Measurements from ENCODE around the gene DOHH. TPM values are rescaled to one million over a fixed set of nuclear protein-coding genes. Genes with fewer than 3 reads are reported as not detected.

Gene DOHH
- total and polyA plus RNA-seq, 4 donors: 7.8 to 21.5 (median 19.3) TPM

- ATAC-seq (ENCODE audit: insufficient read depth, low FRiP score): no peak
- WGBS, 2 donors: 69 to 82% methylated on average over 22 of the region's 22 CpGs
- no peak overlapping the region for H3K9ac ChIP-seq (ENCODE audit: insufficient read depth in 1 of 2, low read length in 2 of 2)
Measured at GRCh38 chr19:3537438-3538240, 37.2 kb upstream of the DOHH start.

GRCh38 chr19:3537101-3537437 is 36.6 kb upstream of the DOHH start:
- Histone ChIP-seq H3K9me3 (ENCODE audit: control insufficient read depth in 4 of 4, insufficient read depth in 3 of 4, low read length in 3 of 4) (no peaks in the 10 kb centered on the region), H3K4me1 (ENCODE audit: control insufficient read depth in 5 of 5, insufficient read depth in 5 of 5, low read length in 5 of 5) (peaks cover 0 to 11% (median 0%) of the 10 kb centered on the region in 5 donors), H3K4me3 (no peak overlapping the region), H3K9ac (ENCODE audit: insufficient read depth in 1 of 2, low read length in 2 of 2) (no peak overlapping the region), H3K27me3 (ENCODE audit: control insufficient read depth in 3 of 3, insufficient read depth in 3 of 3, low read length in 2 of 3) (no peaks in the 10 kb centered on the region), H3K36me3 (ENCODE audit: control insufficient read depth in 4 of 4, insufficient read depth in 4 of 4, low read length in 4 of 4) (peaks cover 0 to 57% (median 13%) of the 10 kb centered on the region in 4 donors), H3K27ac (ENCODE audit: low read depth in 1 of 2, low read length in 1 of 2) (no peak overlapping the region)
- 65 to 78% methylated on average over 13 of the region's 13 CpGs for WGBS, 2 donors
- DNase-seq: no peak
- no peak for ATAC-seq (ENCODE audit: insufficient read depth, low FRiP score)
- no peak for TF ChIP-seq CTCF (IDR thresholded peaks at IDR 0.05; ENCODE audit: control extremely low read depth, extremely low read depth)

More at GRCh38 chr19:3537438-3538240, 37.2 kb upstream of the DOHH start:
- H3K4me1 ChIP-seq (ENCODE audit: control insufficient read depth in 5 of 5, insufficient read depth in 5 of 5, low read length in 5 of 5): peaks cover 0 to 11% (median 0%) of the 10 kb centered on the region in 5 donors
- H3K27me3 ChIP-seq (ENCODE audit: control insufficient read depth in 3 of 3, insufficient read depth in 3 of 3, low read length in 2 of 3): no peaks in the 10 kb centered on the region
- no peak for TF ChIP-seq CTCF (IDR thresholded peaks at IDR 0.05; ENCODE audit: control extremely low read depth, extremely low read depth)
- no peaks in the 10 kb centered on the region for H3K9me3 ChIP-seq (ENCODE audit: control insufficient read depth in 4 of 4, insufficient read depth in 3 of 4, low read length in 3 of 4)
- DNase-seq: no peak
- no peak overlapping the region for H3K4me3 ChIP-seq
- H3K27ac ChIP-seq (ENCODE audit: low read depth in 1 of 2, low read length in 1 of 2): no peak overlapping the region
- H3K36me3 ChIP-seq (ENCODE audit: control insufficient read depth in 4 of 4, insufficient read depth in 4 of 4, low read length in 4 of 4): peaks cover 0 to 52% (median 11%) of the 10 kb centered on the region in 4 donors

- H3K4me1 ChIP-seq (ENCODE audit: control insufficient read depth in 5 of 5, insufficient read depth in 5 of 5, low read length in 5 of 5): peaks cover 0 to 11% (median 0%) of the 10 kb centered on the region in 5 donors
- H3K27ac ChIP-seq (ENCODE audit: low read depth in 1 of 2, low read length in 1 of 2): no peak overlapping the region
- no peaks in the 10 kb centered on the region for H3K27me3 ChIP-seq (ENCODE audit: control insufficient read depth in 3 of 3, insufficient read depth in 3 of 3, low read length in 2 of 3)
- WGBS, 2 donors: 89 to 90% methylated on average over 27 of the region's 27 CpGs
- no peak for TF ChIP-seq CTCF (IDR thresholded peaks at IDR 0.05; ENCODE audit: control extremely low read depth, extremely low read depth)
- peaks cover 0 to 62% (median 15%) of the 10 kb centered on the region in 4 donors for H3K36me3 ChIP-seq (ENCODE audit: control insufficient read depth in 4 of 4, insufficient read depth in 4 of 4, low read length in 4 of 4)
- DNase-seq: no peak
- no peak overlapping the region for H3K9ac ChIP-seq (ENCODE audit: insufficient read depth in 1 of 2, low read length in 2 of 2)
- ATAC-seq (ENCODE audit: insufficient read depth, low FRiP score): no peak
- H3K9me3 ChIP-seq (ENCODE audit: control insufficient read depth in 4 of 4, insufficient read depth in 3 of 4, low read length in 3 of 4): no peaks in the 10 kb centered on the region
- no peak overlapping the region for H3K4me3 ChIP-seq
Measured at GRCh38 chr19:3536429-3537100, 36.1 kb upstream of the DOHH start.
